ENCODE data around the gene RB1.

The RB1 gene

DNA sequence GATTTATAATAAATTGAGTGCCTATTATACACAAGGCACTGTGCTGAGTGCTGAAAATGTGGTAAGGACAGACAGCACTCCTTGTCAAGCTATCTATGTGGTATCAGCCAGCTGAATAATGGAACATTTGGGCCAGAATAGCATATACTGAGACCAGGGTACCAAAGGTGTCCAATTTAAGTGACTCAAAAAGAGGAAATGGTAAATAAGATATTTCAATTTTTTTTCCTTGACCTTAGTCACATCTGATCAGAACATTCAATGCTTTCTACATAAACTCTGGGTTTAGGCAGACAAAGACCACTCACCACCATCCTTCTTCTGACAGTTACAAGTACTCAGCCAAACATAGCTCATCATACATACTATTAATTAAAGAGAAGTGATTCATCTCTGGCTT, 186.1 kb downstream of the RB1 start:
- no peak for DNase-seq
- intact Hi-C loops (cut with DNase I): no loop called here

DNA sequence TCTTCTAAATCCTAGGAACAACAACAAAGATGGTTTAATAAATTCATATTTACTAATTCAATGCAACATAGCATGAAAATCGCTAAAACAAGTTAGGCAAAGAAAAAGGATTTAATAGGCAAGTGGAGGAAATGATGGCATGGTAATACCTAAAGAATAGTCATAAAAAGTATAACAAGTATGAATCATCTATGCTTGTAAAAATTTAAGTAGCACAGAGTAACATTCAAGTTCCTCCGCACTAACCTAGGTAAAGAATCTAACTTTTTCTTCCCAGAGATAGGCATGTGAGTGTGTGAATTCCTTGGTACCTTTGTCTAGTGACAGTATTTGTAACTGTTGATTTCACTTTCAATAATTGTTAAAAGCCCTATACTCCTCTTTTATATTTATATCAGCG, 186.7 kb downstream of the RB1 start:
- DNase-seq: no peak
- intact Hi-C loops (cut with DNase I): no loop called here

DNA sequence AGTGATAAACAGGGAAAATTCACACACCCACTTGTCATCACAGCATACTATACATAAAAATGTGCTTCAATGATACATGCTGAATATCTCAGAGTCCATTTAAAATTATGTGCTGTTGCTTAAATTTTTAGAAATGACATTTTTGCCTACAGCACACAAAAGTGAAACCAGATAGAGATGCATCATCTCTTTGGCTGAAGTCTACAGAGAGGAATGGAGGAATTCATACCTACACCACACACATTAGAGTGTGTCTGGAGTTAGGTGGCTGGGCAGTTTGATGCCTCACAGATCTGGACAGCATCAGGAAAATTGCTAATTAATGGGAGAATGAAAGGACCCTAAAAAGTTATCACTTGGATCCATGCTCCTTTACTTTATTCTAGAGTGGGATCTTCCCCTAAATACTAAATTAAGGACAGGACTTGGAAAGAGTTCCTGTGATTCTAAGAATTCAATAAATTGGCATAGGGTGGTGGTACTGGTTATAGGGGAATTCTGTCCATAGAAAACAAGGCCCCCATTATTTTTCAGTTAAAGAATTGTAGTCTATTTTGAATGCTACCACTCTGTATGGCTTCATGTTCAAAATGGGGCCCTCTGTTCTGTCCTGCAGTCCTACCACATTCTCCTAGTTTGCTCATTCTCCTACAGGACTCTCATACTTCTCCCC, 188.0 kb downstream of the RB1 start:
- intact Hi-C loops (cut with DNase I): no loop called here
- DNase-seq: no peak

DNA sequence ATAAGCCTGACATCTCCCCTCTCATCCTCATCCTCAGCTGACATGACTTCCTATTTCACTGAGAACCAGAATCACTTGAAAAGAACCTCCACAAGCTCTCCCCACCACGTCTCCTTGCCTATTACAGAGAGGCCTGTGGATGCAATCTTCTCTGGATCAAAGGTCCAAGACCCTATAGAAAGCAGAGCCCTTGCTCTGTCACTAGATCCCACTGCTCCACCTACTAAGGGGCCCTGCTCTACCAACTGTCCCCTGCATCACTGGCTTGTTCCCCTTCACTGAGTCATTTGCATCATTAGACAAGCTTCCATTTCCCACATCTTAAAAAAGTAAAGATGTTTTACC, 188.5 kb downstream of the RB1 start:
- DNase-seq: no peak
- intact Hi-C loops (cut with DNase I): no loop called here

DNA sequence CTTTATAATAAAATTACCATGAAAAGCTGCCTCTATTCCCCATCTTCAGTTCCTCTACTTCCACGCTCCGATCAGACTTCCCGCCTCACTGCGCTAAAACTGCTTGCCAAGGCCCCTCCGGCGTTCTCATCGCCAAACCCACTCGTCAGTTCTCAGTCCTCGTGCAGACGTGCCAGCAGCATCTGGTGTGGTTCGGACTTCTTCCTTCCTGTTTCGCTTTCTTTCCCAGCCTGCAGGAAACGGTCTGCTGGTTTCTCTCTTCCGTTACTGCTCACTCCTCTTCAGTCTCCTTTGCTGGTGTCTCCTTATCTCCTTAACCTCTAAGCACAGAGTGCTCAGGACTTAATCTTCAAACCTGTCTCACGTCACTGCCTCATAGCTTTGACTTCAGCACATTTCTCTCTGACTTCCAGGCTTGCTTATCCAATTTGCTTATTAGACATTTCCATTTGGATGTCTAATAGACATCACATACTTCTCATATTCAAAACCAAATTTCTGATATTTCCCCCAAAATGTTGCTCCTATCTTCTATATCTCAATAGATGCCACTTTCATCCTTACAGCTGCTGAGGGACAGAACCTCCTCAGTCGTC, 189.0 kb downstream of the RB1 start:
- intact Hi-C loops (cut with DNase I): no loop called here
- DNase-seq: peak in 8 of 10 donors; percentile 34 to 93 (median 58)

DNA sequence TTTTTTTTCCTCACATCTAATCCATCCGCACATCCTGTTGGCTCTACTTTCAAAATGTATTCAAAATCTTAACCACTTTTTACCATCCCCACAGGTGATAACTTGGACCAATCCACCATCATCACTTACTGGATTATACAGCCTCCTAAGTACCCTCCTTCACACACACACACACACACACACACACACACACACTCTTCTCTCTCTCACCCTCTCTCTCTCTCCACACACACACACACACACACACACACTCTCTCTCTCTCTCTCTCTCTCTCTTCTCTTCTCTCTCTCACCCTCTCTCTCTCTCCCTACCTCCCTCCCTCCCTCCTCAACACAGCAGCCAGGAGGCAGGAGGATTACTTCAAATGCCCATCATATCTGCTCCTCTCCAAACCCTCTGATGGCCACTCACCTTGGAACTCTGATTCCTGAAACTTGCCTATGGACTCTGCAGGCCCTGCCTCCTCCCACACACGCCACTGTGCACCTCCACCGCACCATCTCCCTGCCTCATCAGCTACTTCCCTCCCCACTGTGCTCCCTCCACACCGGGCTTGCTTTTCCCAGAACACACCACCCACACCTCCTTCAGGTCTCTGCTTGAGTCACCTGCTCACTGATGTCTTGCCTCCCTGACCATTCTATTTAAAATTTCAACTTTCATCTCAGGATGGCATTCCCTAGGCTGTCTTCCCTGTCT, 189.7 kb downstream of the RB1 start:
- peak in 1 of 10 donors; percentile 83 for DNase-seq
- intact Hi-C loops (cut with DNase I): no loop called here

DNA sequence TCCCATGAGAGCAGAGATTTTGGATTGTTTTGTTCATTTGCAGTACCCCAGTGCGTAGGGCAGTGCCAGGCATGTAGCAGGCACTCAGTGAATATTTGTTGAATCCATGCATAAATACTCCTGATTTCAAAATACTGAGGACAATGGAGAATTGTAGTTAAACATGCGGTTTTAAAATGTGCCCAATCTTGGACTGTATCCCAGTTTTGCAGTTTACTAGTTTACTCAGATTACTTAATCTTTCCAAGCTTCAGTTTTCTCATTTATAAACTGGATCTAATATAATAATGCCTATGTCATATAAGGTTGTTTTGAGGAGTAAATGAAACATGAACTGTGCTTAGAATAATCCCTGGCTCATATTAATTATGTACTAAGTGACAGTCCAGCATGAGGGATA, 190.3 kb downstream of the RB1 start:
- DNase-seq: no peak
- intact Hi-C loops (cut with DNase I): no loop called here

DNA sequence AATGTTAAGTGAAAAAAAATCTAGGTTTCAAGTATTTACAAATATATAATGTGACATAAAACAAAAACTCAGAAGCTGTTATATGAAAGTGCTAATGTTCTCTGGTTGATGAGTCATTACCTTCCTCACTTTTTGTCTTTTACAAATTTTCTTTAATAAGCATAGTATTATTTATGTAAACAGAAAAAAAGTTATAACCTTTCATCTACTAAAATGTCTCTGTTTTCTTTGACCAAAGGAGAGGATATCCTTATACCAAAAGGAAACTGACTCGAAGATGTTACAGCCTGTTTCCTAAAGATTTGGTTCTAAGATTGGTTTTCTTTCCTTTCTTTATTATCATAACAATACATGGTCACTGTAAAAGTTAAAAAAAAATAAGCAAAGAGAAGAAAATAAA, 191.3 kb downstream of the RB1 start:
- intact Hi-C loops (cut with DNase I): no loop called here
- DNase-seq: no peak

DNA sequence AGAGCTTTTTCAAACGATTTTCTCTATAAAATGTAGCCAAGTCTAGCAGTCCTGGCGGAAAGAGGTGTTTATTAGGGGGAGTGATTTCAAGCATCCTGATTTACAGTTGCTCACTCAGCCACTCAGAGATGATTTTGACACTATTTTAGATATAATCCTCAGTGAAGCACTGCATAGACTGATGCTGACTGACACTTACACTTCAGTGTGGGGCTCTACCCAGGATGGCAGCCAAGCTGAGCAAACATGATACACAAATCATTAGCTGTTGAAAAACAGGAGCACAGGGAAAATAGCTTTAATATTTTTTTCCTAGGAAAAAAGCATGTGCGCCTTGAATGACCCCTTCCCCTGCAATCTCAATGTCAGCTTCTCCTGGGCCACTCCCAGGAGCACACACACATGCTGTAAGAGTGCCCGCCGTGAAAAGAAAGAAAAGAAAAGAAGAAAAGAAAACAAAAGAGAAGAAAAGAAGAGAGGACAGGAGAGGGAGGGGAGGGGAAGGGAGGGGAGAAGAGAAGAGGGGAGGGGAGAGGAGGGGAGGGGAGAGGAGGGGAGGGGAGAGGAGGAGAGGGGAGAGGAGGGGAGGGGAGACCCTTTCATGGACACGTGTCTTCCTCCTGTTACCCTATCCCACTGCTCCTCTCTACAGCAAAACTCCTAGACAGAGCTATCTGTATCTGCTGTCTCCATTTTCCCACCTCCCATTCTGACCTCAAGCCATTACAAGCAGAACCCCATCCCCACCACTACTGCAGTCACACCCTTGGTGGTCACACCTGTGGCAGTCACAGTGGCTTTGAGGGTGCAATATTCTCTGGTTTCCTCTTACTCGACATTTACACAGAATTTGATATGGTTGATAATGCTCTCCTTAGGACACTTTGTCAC, 193.0 kb downstream of the RB1 start:
- intact Hi-C loops (cut with DNase I): no loop called here
- no peak for DNase-seq

DNA sequence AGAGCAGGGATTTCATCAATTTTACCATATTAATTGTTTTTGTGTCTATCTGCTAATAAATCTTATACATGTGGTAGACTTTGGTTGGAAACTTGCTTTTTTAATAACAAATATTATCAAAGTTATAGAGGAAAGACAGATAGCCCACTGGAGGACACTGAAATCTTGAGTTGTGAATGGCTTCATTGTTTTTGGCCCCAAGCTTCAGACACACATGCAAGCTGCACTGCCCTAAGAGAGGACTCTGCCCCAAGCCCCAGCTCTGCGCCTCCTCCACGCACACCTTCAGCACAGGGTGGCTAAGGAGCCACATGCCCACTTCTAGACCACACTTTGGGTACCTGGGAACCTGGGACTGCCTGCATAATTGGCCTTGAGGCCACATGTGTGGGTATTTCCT, 194.1 kb downstream of the RB1 start:
- DNase-seq: no peak
- intact Hi-C loops (cut with DNase I): no loop called here

DNA sequence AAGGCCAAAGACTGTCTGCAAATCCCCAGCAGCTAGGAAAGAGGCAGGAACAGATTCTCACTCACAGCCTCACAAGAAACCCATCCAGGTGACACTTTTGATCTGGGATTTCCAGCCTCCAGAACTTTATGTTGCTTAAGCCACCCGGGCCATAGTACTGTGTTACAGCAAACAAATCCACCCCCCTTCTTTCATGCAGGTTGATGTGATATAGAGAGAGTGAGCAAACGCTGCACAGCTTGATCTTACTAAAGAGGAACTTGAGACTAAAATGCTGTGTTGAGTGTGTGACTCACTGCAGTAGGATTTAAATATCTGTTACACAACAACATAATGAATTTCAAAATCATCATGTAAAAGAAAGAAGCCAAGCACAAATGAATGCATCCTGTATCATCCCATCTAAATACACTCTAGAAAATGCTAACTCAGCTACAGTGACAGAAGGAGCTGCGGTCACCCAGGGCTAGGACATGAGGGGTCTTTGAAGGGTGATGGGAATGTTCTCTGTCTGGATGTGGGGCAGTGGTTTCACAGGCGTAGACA, 197.2 kb downstream of the RB1 start:
- intact Hi-C loops (cut with DNase I): no loop called here
- peak in 2 of 10 donors; percentile 16 to 74 for DNase-seq

DNA sequence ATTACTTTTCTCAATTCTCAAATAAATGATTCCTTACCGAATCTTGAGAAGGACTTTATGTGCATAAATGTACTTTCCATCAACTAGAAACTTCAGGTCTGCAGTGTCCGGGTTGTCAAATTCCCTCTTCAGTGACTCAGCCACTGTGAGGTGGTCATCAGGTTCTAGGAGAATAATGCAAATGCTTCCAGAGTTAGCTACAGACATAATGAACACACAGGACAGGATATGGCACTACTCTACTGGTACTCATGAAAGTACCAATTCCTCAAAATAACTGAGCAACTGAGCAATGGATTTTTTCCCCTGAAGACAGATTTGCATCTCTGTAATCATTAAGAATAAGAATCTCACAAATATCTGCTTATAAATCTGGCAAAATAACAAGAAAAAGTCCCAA, 198.2 kb downstream of the RB1 start:
- DNase-seq: no peak
- intact Hi-C loops (cut with DNase I): no loop called here

DNA sequence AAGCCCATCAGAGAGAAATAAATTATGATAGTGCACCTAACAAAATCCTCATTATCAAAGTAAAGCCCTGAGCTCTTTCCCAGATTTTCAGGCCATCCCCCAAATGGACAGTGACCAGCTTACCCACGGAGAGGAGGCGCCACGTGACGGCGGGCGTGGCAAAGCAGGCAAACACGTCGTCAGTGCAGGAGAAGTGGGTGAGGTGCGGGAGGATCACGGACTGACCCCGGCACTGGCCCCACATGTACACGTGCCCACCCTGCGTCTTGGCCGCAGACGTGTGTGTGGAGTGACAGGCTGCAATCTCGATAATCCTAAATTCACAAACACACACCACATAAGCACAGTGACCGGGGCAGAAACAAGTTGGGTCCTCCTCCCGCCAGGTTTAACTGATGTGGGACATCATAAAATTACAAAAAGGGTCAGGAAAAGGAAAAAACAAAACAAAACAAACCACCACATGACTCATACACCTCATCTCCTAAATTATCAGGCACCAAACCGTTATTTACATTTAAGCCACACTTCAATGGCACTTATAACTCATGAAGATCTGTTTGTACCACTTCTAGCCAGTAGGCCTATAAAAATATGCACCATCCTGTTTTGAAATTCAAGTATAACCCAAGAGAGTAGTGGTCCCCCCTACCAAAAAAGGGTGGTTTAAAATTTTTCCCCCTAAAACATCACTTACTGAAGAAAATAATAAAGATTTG, 199.2 kb downstream of the RB1 start:
- DNase-seq: peak in 1 of 10 donors; percentile 78
- intact Hi-C loops (cut with DNase I): no loop called here

DNA sequence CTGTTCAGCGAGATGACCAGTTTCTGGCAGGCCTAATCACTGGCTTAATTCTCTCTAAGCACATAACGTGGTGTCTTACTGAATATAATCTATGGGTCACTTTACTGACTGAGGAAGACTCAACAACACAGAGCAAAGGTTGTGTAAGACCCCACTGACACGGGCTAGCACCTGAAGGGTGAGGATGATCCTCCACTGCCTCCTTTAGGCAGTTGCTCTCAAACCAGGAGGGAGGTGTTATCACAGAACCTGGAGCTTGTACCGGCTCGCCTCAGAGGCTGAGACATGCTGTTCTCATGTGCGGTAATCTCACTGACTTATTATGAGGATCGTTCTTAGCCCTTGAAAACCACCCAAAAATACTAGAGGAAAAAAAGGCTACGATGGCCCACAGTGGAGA, 201.1 kb downstream of the RB1 start:
- intact Hi-C loops (cut with DNase I): no loop called here
- DNase-seq: no peak

DNA sequence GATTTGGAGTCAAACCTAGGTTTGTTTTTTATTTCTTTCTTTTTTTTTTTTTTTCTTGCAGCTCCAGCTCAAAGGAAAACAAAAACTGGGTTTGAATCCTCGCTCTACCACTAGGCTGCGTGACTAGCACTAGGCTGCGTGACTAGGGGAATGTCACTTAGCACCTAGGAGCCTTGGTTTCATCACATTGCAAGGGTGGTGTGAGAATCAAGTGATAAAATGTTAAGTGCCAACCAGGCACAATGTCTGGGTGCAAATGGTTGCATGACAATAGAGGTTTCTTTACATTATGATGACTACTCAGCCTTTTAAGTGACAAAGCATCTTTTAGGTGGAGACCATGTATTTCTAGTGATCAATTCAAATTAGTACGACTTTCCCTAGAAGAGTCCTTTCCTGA, 201.5 kb downstream of the RB1 start:
- intact Hi-C loops (cut with DNase I): no loop called here

DNA sequence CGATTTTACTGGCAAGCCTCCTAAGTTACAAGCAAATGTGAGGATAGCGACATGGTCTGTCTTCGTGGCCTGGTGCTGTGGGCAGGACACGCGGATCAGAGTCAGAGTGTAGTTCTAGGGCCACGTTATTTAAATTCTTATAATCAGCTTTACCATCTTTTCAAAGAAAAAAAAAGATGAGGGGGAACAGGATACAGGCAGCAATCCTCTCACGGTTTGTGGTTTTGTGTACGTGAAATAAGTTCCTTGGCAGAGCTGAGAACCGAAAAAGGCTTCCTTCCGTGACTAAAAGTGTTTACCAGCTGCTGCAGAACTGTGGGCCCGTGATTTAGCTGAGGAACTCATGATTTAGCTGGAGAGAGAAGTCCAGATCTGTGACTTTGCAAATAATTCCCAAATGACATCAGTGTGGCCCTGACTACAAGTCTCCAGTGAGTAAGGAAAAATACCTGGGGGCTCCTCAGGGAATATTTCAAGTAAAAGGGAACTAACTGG, 202.1 kb downstream of the RB1 start:
- peak in 1 of 10 donors; percentile 83 for DNase-seq
- intact Hi-C loops (cut with DNase I): no loop called here

More for the DNA sequence above, 201.5 kb downstream of the RB1 start:
- DNase-seq: no peak

DNA sequence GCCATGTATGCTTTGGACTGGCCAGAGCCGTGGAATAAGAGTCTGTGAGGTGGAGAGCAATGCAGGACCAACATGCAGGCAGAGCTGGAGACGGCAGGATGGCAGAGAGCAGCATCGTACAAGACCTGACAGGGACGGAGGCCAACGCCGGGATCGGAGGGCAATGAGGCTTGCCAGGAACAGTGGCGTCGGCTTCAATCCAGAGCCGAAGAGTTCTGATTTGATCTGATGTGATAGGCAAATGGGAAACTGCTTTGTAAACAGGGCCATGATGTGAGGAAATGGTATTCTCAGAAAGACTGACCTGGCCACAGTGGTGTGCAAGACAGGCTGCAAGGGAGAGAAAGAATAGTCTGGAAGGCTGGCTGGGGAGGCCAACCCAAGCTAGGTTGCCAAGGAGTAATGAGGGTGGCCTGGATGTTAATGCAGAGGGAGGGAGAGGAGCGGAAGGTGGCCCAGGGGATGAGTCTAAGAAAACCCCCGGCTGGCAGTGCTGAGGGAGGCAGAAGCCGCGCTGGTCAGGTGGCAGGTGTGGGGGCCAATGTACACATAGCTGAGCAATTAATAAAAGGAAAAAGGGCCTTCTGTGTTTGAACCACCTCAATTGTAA, 202.6 kb downstream of the RB1 start:
- intact Hi-C loops (cut with DNase I): no loop called here
- peak in 2 of 10 donors; percentile 71 to 78 for DNase-seq

DNA sequence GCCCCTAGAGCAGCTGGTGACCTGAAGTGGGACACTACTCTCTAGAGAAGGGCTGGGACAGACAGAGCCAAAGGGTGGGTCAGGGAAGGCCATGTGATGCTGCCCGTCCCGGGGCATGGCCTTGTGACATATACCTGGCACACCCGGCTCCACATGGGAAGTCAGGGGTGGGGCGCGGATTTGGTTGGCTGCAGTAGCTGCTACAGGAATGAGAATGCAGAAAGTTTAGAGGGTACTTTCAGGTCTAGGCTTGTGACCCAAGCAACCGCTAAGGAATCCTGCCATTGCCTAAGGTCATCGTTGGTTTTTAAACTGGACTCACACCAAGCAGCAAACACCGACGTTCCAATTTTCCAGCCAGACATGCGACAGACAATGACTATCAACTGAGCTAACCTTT, 203.5 kb downstream of the RB1 start:
- no peak for DNase-seq
- intact Hi-C loops (cut with DNase I): no loop called here

DNA sequence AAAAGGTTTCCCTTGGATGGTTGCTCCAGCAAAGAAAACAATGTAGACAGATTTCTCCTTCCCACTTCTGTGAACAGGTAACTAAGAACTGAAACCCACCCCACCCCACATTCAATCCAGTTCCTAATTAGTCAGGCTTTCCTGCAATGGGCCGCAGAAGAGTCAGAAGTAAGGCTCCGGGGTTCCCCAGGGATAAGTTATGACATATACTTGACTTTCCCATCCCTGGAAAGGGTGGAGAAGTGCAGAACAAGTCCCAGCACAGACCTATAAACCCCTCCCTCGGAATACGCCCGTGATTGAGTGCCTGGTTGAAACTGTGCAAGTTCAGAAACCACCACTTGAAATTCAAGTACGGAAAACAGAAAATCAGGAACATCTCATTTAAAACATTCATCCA, 204.5 kb downstream of the RB1 start:
- intact Hi-C loops (cut with DNase I): no loop called here

DNA sequence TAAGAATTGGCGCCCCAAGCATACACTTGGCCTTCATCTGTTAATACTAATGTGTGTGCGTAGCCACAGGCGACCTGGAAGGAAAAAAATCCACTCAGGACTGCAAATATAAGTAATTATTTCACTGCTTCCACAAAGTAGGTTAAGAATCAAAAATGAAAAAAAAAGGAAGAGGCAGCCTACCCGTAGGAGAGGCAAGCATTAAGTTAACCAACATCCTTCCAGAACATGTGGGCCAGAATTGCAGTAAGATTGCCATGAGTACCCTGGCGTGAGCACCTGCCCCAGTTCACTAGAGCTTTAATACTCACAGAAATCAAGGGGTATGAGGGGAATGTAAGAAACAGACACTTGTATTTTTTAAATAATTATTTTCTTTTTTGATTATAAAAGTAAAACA, 207.1 kb downstream of the RB1 start:
- intact Hi-C loops (cut with DNase I): no loop called here

More for the DNA sequence above, 204.5 kb downstream of the RB1 start:
- no peak for DNase-seq

More for the DNA sequence above, 207.1 kb downstream of the RB1 start:
- DNase-seq: no peak
